ENCODE results near the gene TPM3. TPM values are rescaled to one million over a fixed set of nuclear protein-coding genes. Genes with fewer than 3 reads are reported as not detected.

Gene TPM3
- total and polyA plus RNA-seq, 2 of the 8 experiments (the other 6 are each of a cell fraction or from before 2014, with no cell fraction given): 278 to 572 TPM

DNA sequence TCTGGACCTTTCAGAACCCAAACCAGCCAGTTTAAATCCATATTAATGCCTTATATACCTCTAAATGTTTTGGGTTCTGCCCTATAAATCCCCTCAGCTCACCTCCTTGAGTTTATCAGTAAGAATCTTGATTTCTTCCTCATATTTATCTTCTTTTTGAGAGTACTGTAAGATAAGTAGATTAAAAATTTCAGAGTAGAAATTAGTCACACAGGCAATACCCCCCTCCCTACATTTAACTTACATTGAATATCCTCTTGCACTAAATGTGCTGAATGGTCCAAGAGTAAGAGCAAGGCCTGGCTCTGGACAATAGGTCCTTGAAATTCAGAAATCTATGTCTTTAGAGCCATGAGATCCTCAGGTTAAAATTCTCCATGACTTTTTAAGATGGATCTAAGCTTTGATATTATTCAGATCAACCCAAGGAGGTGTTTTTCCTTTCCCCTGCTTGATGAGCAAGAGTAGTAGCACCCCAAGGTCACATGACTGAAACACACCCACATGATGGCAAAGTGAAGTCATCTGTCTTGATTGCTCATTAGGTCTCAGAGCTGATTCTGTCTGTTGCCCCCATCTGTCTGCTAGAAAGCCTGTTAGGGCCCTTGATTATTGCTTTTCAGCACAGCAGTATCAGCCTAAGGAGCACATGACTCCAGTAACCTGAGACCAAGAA is 21.2 kb downstream of the TPM3 start:
- no peak overlapping the region for H3K4ac ChIP-seq (replicated peaks; ENCODE audit: insufficient read length, low read depth, low read length)
- no peak overlapping the region for H2BK5ac ChIP-seq (ENCODE audit: low read depth, low read length)
- no peak overlapping the region for H3K23ac ChIP-seq (ENCODE audit: insufficient read length)
- no peak overlapping the region for H2AFZ ChIP-seq (ENCODE audit: low read length)
- no peak overlapping the region for H2BK12ac ChIP-seq (ENCODE audit: low read depth, low read length)
- H3K27me3 ChIP-seq (replicated peaks in 1 of 4; ENCODE audit: control insufficient read depth in 3 of 4, extremely low read depth in 1 of 4, insufficient read depth in 3 of 4, low read length in 3 of 4): no peaks in the 10 kb centered on the region
- no peak overlapping the region for H2AK5ac ChIP-seq (ENCODE audit: low read depth, low read length)
- no peaks in the 10 kb centered on the region for H3K23me2 ChIP-seq (ENCODE audit: low read depth, low read length)
- no peaks in the 10 kb centered on the region for H3K9me3 ChIP-seq (ENCODE audit: insufficient read depth in 2 of 2, low read depth in 1 of 2, low read length in 1 of 2)
- no peak overlapping the region for H3K4me2 ChIP-seq (ENCODE audit: insufficient read depth in 1 of 2, low read depth in 2 of 2, low read length in 2 of 2)
- H4K20me1 ChIP-seq (replicated peaks in 1 of 2; ENCODE audit: control insufficient read depth in 1 of 2, insufficient read depth in 2 of 2, low read length in 2 of 2): peaks cover 0 to 12% of the 10 kb centered on the region in 2 experiments
- H3K79me2 ChIP-seq (ENCODE audit: control insufficient read depth in 1 of 2, insufficient read depth in 2 of 2, low read length in 2 of 2): peaks cover 0 to 28% of the 10 kb centered on the region in 2 experiments; a peak in 2 of 4 replicates
- no peak overlapping the region for H2BK15ac ChIP-seq (ENCODE audit: low read length)
- H3K14ac ChIP-seq (ENCODE audit: insufficient read length): no peak overlapping the region
- no peak overlapping the region for H3K18ac ChIP-seq (ENCODE audit: extremely low read depth, low read length)
- CTCF ChIA-PET (ENCODE audit: partially characterized antibody): interaction anchor here (1.4 kb wide), 1 partner anchor 101 kb away, joined by 6 read pairs; no protein-coding TSS in a partner anchor
- no peak overlapping the region for H2BK20ac ChIP-seq (ENCODE audit: low read length)
- H4K5ac ChIP-seq (ENCODE audit: insufficient read length, low read depth, low read length): no peak overlapping the region
- H3K79me1 ChIP-seq (ENCODE audit: low read depth, low read length): no peaks in the 10 kb centered on the region; the same call in 1 of the 2 replicates
- H3K4me3 ChIP-seq (ENCODE audit: extremely low read depth in 1 of 4, insufficient read depth in 2 of 4, low read depth in 3 of 4, low read length in 4 of 4): no peak overlapping the region
- DNase-seq (ENCODE audit: low read depth in 1 of 2, low spot score in 2 of 2) (no peak), FAIRE-seq (no peak)
- peaks cover 33 to 87% (median 77%) of the 10 kb centered on the region in 4 experiments for H3K36me3 ChIP-seq (ENCODE audit: control insufficient read depth in 2 of 4, insufficient read depth in 4 of 4, low read length in 3 of 4)
- no peak overlapping the region for H4K91ac ChIP-seq (replicated peaks; ENCODE audit: insufficient read length, low read length)
- TF ChIP-seq PHF8 (conservative IDR thresholded peaks at IDR 0.05; ENCODE audit: low read depth, low read length) (no peak), POLR2AphosphoS5 (IDR thresholded peaks at IDR 0.05; ENCODE audit: low read depth, low read length) (0 out of 2 replicates have a peak, but pooled peaks have one; percentile 29), POLR2A (IDR thresholded peaks at IDR 0.05; ENCODE audit: control extremely low read depth in 1 of 2, low read depth in 2 of 2, low read length in 2 of 2) (0 out of 3 replicates have a peak, but pooled peaks of 1 of the 2 experiments have one; percentile 8)
- no peak overlapping the region for H3K27ac ChIP-seq (ENCODE audit: low read depth, low read length)
- H3K4me1 ChIP-seq (replicated peaks in 1 of 4; ENCODE audit: control insufficient read depth in 3 of 4, insufficient read depth in 4 of 4, low read length in 3 of 4): no peaks in the 10 kb centered on the region
- no peak overlapping the region for H3K9ac ChIP-seq (replicated peaks in 1 of 4; ENCODE audit: extremely low read depth in 1 of 4, low read depth in 3 of 4, low read length in 3 of 4)
- no peak overlapping the region for H3K56ac ChIP-seq (replicated peaks; ENCODE audit: insufficient read length, low read depth, low read length)
- POLR2A ChIA-PET (ENCODE audit: partially characterized antibody): interaction anchor here (0.7 to 2.0 kb wide), 6 partner anchors 9 to 36 kb away, joined by 3 to 6 read pairs (median 3); partner anchors contain the start of gene NUP210L
- no peak overlapping the region for H4K8ac ChIP-seq (ENCODE audit: extremely low read depth, insufficient read depth, low read length)
- H2BK120ac ChIP-seq (replicated peaks; ENCODE audit: low read depth, low read length): no peak overlapping the region
